Measurements from ENCODE around the gene TMEM150A.

GRCh38 chr2:85598594-85599340 lies 3.7 kb downstream of the TMEM150A start:
- TF ChIP-seq CTCF (IDR thresholded peaks at IDR 0.05), result no peak
- TF ChIP-seq POLR2A (IDR thresholded peaks at IDR 0.05; ENCODE audit: low read length), result no peak
- no peak for TF ChIP-seq EP300 (IDR thresholded peaks at IDR 0.05)
- TF ChIP-seq HMGXB4 (CRISPR knock-in tag; IDR thresholded peaks at IDR 0.05; ENCODE audit: borderline replicate concordance), result no peak
- no peak for TF ChIP-seq ZFP36 (IDR thresholded peaks at IDR 0.05; ENCODE audit: borderline replicate concordance, partially characterized antibody)
- no peak for TF ChIP-seq CEBPB (IDR thresholded peaks at IDR 0.05)
- no peak for TF ChIP-seq SREBF2 (IDR thresholded peaks at IDR 0.05)
